Left ventricle myocardium inferior (tissue), 1 donor: ENCODE results near the gene ABLIM1. TPM values are rescaled to one million over a fixed set of nuclear protein-coding genes. Genes with fewer than 3 reads are reported as not detected.

Source experiments
- DNase-seq: peaks from one replicate; pipeline ENCODE4 v3.0.0-alpha.2; 2020
- H3K27ac ChIP-seq: fragments of 200-600 bp; replicated peaks from 2 replicates; pipeline ENCODE4 v1.8.0; 2021
- H3K27me3 ChIP-seq: fragments of 200-600 bp; 2 replicates; pipeline ENCODE4 v1.8.0; 2021; ENCODE audit warnings: low read depth
- H3K36me3 ChIP-seq: fragments of 200-600 bp; 2 replicates; pipeline ENCODE4 v1.8.0; 2021
- H3K4me1 ChIP-seq: fragments of 200-600 bp; 2 replicates; pipeline ENCODE4 v1.8.0; 2021
- H3K4me3 ChIP-seq: fragments of 200-600 bp; 2 replicates; pipeline ENCODE4 v1.8.0; 2021; ENCODE audit warnings: mild to moderate bottlenecking, moderate library complexity
- H3K9me3 ChIP-seq: fragments of 200-600 bp; replicated peaks from 2 replicates; pipeline ENCODE4 v1.8.0; 2021
- intact Hi-C: fragments of 100-400 bp; cut with micrococcal nuclease; formaldehyde crosslinking; loops from one replicate; pipeline ENCODE4 v1.11.0; 2022
- total RNA-seq: library from RNA; stranded (reverse); fragmentation: NEBNext Ultra II Directional; extraction: Animal tissue kit (Norgen Biotek cat#: 25700); gene quantifications from one replicate; pipeline ENCODE4 v1.2.1, GENCODE V29; 2021
- TF ChIP-seq, protein P1 (sequence below): fragments of 200-600 bp; IDR thresholded peaks from 2 replicates; pipeline ENCODE4 v1.8.0; 2021; ENCODE audit warnings: antibody characterized with exemption, mild to moderate bottlenecking, borderline replicate concordance
- donor health status: DM: no; HTN: yes; CAD: no; lungs with severe emphysema.

Gene ABLIM1
- total RNA-seq, 1 donor from 2014 or later: 674 TPM

DNA sequence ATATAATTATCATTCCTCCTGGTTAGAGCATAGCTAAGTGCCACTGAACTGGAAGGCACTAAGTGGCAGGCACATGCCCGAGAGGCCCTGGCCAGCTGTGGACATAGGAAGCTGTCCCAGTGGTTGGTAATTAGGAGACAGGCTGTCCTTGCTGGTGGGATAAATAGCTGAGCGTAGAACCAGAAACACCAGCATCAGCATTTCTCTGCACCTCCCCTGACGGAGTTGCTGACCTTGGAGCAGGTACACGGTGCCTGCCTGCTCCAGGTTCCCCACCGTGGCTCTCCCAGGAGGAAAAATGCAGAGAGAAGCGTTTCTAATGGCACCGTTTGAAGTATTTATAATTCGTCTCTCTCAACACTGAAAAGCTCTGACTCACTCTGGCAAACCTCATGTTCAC is 5.6 kb upstream of the ABLIM1 start:
- Histone ChIP-seq H3K27ac (peak overlapping the region; percentile 88), H3K27me3 (no peaks in the 10 kb centered on the region), H3K9me3 (peaks cover 8% of the 10 kb centered on the region), H3K4me3 (peak overlapping the region; percentile 7), H3K4me1 (peaks cover 91% of the 10 kb centered on the region), H3K36me3 (no peaks in the 10 kb centered on the region)
- TF ChIP-seq, protein P1, sequence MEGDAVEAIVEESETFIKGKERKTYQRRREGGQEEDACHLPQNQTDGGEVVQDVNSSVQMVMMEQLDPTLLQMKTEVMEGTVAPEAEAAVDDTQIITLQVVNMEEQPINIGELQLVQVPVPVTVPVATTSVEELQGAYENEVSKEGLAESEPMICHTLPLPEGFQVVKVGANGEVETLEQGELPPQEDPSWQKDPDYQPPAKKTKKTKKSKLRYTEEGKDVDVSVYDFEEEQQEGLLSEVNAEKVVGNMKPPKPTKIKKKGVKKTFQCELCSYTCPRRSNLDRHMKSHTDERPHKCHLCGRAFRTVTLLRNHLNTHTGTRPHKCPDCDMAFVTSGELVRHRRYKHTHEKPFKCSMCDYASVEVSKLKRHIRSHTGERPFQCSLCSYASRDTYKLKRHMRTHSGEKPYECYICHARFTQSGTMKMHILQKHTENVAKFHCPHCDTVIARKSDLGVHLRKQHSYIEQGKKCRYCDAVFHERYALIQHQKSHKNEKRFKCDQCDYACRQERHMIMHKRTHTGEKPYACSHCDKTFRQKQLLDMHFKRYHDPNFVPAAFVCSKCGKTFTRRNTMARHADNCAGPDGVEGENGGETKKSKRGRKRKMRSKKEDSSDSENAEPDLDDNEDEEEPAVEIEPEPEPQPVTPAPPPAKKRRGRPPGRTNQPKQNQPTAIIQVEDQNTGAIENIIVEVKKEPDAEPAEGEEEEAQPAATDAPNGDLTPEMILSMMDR: no peak
- DNase-seq: no peak
- intact Hi-C loops: no loop called here

DNA sequence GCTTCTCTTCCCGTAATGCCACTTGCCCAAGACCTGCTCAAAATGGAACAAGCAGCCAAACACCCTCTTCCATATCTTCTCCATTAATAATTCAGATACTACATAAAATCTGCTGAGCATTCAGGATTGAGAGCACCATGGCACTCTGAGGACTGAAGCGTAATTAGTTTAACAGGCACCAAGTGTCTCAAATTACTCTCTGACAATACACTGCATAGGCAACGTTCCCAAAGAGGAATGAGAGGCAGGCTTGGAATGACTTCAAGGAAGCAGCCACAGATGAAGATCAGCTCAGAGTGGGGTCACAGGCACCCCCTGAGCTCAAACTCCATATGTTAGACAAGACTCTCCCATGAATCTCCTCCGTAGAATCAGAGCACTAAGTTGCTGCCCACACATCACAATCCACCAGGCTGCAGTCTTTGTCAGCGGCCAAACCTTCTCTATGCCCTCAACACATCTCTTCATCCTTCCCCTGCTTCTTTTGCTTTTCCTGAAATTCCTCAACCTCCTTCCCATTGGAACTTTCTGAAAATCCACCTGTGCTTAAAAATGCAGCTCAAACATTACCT is 4.7 kb upstream of the ABLIM1 start:
- TF ChIP-seq, protein P1: no peak
- peaks cover 8% of the 10 kb centered on the region for H3K9me3 ChIP-seq
- no peaks in the 10 kb centered on the region for H3K36me3 ChIP-seq
- no peak for DNase-seq
- H3K4me3 ChIP-seq: no peak overlapping the region
- peaks cover 96% of the 10 kb centered on the region for H3K4me1 ChIP-seq
- H3K27me3 ChIP-seq: no peaks in the 10 kb centered on the region
- intact Hi-C loops: no loop called here
- peak overlapping the region; percentile 88 for H3K27ac ChIP-seq

DNA sequence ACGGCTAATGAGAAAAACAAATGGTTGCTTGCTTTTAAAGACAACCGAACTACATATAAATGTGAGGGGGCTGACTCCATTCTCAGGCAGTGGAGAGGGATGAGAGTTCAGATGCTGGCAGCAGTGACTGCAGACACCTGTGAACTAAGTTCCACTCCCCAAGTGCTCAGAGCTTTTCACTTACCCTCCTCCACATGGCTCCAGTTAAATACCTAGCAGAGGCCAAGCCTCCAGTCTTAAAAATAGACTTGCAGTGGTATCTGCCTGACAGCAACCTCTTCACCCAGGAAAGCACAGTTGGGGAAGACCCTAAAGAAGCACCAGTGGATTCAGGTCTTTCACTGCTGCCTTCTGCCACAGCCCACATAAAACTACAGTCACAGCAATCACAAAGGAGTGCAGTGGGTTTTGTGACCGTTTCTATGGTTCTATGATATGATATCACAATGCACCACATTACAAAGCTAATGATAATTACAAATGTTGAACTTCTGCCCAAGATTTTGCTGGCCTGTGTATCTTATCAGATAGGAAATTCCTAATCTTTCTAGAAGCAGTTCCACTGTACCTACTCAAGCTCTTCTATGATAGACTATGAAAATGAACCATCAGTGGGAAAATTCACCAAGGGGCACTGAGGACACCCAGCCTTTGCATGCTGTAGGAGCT is 3.3 kb upstream of the ABLIM1 start:
- Histone ChIP-seq H3K27ac (peak overlapping the region; percentile 88), H3K4me3 (no peak overlapping the region), H3K9me3 (peaks cover 8% of the 10 kb centered on the region), H3K4me1 (peaks cover 100% of the 10 kb centered on the region), H3K27me3 (no peaks in the 10 kb centered on the region), H3K36me3 (no peaks in the 10 kb centered on the region)
- TF ChIP-seq, protein P1: no peak
- DNase-seq: no peak
- intact Hi-C loops: no loop called here

DNA sequence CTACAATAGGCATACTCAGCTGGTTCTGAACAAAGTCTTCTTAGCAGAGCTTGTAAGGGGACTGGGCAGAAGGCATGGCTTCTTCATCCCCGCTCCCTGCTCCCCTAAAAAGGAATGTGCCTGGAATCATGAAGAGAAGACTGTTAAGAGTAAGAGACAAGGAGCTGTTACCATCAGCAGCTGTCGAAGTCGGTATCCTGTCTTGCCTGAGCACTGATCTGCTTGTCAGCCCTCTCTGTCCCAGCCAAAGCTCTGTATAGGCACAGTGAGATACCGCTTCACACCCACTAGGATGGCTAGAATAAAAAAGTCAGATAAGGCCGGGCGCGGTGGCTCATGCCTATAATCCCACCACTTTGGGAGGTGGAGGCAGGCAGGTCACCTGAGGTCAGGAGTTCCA is 2.4 kb downstream of the ABLIM1 start:
- Histone ChIP-seq H3K9me3 (no peaks in the 10 kb centered on the region), H3K27ac (peak overlapping the region; percentile 89), H3K27me3 (no peaks in the 10 kb centered on the region), H3K4me3 (no peak overlapping the region), H3K36me3 (no peaks in the 10 kb centered on the region), H3K4me1 (peaks cover 100% of the 10 kb centered on the region)
- intact Hi-C loops: no loop called here
- TF ChIP-seq, protein P1: no peak
- no peak for DNase-seq

DNA sequence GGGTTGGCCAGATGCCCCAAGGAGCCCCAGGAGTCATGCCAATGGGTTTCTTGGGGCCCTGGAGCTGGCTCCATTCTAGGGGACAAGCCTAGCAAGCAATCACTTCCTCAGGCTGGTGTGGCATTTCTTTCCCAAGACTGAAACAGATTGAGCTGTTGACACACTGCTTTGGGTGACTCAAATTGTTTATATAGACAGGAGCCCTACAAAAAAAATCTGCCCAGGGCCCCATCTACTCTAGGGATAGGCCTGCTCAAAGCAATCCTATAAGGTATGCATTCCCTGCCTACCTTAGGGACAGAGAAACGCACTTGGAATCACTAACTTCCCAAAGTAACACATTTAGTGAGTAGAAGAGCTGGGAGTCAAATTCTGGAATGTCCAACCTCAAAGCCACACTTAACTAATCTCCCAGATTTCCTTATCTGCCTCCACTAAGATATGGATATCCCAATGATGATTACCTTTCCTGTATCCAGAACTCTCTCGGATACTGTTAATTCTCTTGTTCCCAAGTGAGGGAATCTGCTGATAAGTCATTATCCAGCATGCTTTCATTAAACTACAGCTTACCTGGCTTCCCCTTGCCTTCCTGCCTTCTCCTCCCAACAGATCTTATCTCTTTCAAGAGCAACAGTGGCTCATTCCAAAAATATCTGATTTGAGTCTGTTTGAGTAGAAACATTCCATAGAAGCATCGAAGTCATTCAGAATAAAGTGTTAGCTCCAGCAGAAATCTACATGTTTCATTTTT is 3.1 kb downstream of the ABLIM1 start:
- TF ChIP-seq, protein P1: no peak
- H3K9me3 ChIP-seq: no peaks in the 10 kb centered on the region
- H3K4me3 ChIP-seq: no peak overlapping the region
- no peaks in the 10 kb centered on the region for H3K36me3 ChIP-seq
- no peak for DNase-seq
- H3K27ac ChIP-seq: peak overlapping the region; percentile 89
- no peaks in the 10 kb centered on the region for H3K27me3 ChIP-seq
- intact Hi-C loops: no loop called here
- H3K4me1 ChIP-seq: peaks cover 100% of the 10 kb centered on the region
